ENCODE results near the gene ITGAV.

DNA sequence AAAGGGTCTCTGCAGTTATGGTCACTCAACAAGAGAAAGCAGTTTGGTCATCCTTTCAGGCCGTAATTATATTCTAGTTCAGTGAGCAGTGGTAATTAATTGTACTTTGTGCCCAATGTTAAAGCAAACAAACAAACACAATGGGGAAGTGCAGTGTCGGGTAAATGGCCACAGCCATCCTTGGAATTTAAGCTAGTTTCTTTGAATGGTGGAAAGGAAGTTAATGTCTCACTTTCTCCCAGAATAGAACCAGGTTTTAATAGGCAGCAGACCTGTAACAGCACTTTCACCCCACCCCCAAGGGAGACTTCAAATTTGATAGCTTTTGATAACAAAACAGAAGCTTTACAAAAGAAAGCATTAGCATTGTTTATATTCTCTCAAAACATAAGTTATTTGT lies 20.0 kb upstream of the ITGAV start:
- TF ChIP-seq CTCF (IDR thresholded peaks at IDR 0.05) (no peak), EP300 (IDR thresholded peaks at IDR 0.05) (no peak), POLR2AphosphoS5 (IDR thresholded peaks at IDR 0.05) (no peak)

All from gastroesophageal sphincter (tissue), 3 donors.